Left hindlimb (tissue), 1 donor: Measurements from ENCODE around the gene NFIC.

ENCODE experiments used
- DNase-seq: peaks from one replicate; pipeline ENCODE4 v3.0.0-alpha.2; 2018

Gene NFIC

DNA sequence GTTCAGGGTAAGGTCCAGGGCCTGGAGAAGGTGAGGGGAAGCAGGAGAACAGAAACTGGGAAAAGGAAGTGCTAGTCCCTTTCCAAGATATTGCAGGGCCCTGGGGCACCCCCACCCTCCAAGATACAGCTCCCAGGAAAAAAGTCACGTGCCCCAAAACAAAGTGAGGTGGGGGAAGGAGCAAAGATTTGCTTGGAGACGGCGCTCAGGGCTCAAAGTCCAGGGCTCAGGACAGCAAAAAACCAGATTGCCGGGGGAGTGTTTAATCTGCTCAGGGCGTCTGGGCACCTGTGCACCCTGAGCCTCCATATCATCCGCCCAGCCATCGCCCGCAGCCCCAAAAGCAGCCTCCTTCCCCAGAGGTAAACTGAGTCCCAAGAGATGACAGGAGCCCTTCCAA is 107.6 kb downstream of the NFIC start:
- DNase-seq, result no peak

DNA sequence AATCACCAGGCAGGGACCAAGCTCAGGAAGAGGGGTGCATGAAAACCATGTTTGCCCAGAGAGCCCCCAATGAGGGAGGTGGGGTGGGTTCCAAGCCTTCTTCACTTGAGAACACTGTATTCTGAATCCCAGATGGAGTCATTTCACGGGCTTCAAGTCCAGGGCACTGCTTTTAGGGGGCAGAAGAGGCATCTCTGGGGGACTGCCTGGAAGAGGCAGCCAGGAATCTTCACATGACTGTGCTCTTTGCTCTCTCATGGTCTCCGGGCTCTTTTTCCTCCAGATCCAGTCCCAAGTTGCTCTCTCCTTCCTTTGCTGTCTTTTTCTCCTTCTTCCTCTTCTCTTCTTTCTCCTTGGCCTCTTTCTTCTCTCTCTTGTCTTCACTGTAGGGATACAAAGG is 108.2 kb downstream of the NFIC start:
- no peak for DNase-seq

DNA sequence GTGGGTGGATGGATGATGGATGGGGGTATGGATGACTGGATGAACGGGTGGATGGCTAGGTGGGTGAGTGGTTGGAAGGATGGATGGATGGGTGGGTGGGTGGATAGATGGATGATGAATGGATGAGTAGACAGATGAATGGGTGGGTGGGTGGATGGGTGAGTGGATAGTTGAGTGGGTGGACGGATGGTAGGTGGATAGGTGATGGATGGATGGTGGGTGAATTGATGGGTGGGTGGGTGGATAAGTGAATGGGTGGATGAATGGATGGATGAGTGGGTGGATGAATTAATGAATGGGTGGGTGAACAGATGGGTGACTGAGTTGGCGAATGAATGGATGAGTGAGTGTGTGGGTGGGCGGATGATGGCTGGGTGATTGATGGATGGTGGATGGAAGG is 109.1 kb downstream of the NFIC start:
- no peak for DNase-seq

DNA sequence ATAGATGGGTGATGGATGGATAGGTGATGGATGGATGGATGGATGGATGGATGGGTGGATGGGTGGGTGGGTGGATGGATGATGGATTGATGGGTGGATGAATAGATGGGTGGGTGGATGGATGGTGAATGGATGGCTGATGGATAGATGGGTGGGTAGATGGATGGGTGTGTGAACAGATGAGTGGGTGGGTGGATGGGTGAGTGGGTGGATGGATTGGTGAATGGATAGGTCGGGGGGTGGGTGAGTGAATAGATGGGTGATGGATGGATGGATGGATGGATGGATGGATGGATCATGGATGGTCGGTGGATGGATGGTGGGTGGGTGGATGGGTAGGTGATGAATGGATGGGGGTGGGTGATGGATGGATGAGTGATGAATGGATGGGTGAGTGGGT is 110.4 kb downstream of the NFIC start:
- DNase-seq, result no peak

DNA sequence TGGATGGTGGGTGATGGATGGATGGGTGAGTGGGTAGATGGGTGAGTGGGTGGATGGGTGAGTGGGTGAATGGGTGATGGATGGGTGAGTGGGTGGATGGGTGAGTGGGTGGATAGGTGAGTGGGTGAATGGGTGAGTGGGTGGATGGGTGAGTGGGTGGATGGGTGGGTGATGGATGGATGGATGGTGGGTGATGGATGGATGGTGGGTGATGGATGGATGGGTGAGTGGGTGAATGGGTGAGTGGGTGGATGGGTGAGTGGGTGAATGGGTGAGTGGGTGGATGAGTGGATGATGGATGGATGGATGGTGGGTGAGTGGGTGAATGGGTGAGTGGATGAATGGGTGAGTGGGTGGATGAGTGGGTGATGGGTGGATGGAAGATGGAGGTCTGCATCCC is 111.1 kb downstream of the NFIC start:
- no peak for DNase-seq

DNA sequence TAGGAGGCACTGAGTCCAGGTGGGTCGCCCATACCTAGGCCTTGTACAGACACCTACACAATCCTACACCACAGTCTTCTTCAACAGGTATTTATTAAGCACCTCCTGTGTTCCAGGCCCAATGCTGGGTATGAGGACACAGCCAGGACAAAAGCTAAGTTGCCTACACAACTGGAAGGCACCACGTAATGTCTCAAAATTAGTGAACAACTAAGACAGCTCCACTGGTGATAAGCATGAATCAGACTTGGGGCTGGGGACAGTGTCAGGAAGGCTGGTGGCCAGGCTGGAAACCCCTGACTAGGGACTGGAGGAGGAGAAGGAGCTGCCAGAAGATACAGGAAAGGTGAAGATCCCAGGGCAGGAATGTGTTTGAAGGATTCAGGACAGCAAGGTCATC is 111.6 kb downstream of the NFIC start:
- DNase-seq, result no peak

DNA sequence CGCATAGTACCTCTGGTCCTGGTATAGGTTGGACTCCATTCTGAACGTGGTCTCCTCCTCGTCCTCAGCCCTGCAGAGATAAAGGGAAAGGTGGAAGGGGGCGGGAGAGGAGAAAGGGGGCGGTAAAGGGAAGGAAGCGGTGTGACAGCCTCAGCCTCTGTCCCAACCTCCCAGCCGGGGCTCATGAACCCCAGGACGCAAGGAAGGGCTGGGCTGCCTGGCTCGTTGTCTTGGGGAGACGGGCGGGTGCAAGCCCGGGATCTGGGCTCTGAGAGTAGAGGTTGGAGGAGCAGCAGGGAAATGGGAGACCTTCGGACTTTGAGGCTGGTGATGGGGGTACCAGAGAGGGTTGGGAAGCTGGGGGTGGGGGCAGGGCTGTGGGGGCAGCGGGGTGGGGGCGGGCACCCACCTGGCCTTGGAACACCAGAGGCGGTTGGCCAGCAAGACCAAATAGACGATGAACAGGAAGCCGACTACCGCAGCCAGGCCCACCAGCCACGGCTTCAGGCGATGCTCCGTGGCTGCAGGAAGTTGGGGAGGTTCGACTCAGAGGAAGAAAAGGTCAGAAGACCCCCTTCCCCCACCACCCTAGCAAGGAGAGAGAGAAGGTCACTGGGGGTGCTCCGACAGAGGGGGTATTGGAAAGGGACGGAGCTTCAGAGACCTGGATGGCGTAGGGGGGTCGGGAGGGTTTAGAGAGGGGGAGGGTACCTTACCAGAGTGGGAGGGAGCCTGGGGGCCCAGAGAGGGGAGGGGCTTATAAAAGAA is 112.2 kb downstream of the NFIC start:
- no peak for DNase-seq

DNA sequence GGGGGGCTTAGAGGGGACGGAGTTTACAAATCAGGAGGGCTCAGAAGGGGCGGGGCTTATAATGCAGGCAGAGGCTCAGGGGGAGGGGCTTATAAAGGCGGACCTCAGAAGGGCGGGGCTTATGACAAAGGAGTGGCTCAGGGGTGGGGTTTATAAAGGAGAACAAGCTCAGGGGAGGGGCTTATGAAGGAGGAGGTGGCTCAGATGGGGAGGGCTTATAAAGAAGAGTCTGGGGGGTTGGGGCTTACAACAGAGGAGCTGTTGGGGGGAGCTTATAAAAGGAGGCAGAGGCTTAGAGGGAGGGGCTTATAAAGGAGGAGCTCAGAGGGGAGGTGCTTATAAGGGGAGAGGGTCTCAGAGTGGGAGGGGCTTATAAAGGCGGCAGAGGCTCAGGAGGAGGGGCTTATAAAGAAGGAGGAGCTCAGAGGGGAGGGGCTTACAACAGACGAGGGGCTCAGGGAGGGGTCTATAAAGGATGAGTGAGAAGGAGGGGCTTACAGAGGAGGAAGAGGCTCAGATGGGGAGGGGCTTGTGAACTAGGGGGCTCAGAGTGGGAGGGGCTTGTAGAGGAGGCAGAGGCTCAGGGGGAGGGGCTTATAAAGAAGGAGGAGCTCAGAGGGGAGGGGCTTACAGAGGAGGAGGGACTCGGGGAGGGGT is 112.9 kb downstream of the NFIC start:
- no peak for DNase-seq

DNA sequence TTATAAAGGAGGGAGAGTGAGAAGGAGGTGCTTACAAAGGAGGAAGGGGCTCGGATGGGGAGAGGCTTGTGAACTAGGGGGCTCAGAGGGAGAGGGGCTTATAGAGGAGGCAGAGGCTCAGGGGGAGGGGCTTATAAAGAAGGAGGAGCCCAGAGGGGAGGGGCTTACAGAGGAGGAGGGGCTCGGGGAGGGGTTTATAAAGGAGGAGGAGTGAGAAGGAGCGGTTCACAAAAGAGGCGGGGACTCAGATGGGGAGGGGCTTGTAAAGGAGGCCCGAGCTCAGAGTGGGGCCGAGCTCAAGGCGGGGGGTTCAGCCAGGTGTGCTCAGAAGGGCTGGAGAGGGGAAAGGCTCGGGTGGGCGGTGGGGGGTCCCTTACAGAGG is 113.4 kb downstream of the NFIC start:
- no peak for DNase-seq

DNA sequence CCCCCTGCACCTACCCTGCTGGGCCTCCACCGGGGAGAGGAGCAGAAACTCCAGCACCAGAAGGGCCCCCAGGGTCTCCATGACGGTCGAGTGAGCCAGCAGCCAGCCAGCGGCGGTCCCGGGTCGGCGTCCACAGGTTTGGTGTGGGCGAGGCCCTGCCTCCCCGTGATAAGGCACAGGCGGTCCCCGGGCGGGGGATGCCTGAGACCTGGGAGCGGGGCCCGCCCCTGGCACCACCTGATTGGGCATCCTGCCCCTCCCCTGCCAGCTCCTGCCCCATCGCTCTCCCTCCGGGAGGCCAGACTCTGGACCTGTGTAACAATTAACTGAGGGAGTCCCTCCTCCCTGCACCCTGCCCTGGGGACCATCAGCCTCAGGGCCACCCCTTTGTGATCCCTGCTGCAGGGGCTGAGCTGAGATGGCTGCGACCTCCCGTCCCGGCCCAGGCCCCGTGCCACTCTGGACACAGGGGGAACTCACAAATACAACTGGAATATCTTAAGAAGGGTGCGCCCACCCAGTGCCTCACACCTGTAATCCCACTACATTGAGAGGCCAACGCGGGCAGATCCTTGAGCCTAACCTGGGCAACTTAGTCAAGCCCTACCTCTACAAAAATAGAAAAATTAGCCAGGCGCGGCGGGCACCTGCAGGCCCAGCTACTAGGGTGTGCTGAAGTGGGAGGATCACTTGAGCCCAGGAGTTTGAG is 114.2 kb downstream of the NFIC start, which contains the start of gene SMIM24:
Gene SMIM24 (minus strand): TSS at position 143 of the 709 bp plus-strand sequence. CDS start 62 bp downstream, at position 81.
- no peak for DNase-seq

DNA sequence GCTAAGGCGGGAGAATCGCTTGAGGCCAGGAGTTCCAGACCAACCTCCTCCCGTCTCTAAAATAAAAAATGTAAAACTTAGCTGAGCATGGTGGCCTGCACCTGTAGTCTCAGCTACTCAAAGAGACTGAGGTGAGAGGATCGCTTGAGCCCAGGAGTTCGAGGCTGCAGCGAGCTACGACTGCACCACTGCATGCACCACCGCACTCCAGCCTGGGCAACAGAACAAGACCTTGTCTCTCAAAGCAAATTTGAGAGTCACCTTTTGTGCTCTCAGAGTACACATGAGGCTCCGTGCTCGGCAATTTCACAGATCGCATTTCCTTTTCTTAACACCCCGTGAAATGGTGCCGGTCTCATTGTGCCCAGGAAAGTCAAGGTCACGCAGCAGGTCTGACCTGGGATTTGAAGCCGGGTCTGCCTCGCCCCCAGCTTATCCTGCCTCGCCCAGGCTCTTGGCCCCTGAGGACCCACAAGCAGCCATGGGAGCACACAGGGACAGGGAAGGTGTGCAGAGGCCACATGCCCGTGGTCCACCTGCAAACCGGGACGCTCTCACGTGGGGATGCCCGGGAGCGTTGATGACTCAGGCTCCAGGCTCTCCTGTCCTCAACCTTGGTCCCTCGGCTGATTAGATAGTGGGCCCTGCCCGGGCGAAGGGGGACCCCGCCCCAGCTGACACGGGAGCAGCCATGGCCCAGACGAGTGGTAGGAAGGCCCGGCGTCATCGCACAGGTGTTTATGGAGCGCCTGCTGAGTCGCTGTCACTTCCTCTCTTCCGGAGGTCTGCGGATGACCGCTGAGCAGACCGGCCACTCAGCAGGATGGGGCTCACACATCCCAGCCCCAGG is 115.1 kb downstream of the NFIC start:
- no peak for DNase-seq

DNA sequence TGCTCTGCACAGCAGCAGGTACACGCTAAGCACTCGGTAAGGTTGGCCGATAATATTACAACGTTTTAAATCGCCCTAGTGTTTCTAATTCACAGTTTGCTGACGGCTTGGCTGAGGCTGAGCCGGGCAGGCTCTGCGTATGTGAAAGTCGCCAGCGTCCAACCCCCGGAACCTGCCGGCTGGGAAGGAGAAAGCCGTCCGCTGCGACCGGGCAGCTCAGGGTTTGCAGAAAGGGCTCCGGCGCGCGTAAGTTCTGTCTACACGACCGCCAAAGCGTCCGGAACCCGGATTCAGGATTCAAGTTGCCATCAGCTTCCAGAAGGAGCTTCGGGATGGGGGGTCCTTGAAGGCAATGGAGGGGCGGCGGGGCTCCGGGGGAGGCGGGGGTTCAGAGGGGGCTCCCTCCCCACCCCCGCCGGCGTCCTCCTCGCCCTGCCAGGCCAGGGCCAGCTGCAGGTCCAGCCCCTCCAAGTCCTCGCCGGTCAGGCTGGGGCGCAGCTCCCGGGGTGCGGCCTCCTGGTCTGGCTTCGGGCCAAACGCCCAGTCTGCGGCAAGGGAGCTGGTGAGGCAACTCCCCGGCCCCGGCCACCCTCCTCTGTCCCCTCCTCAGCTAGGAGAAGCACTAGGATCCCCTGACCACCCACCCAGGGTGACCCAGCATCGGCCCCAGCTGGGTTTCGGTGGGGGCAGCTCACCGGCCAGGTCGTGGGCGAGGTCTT is 116.3 kb downstream of the NFIC start:
- DNase-seq, result no peak

DNA sequence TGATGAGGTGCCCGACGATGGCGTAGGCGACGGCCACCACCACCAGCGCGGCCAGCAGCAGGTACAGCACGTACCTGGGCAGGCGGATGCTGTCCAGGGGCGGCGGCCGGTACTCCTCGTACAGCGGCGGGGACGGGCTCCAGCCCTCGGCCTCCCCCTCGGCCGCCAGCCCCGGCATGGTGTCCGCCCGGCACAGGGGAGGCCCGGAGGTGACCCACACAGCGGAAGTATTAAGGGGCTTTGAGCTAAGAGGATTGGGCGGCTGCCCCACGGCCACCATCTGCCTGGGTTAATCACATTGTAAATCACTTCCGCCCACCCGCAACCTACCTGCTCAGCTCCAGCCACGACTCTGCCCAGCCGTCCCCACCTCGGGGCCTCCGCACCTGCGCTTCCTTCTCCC is 116.8 kb downstream of the NFIC start, which contains the start of gene SMIM44:
Gene SMIM44 (minus strand): TSS at position 216 of the 403 bp plus-strand sequence. CDS start 38 bp downstream, at position 178.
- no peak for DNase-seq

DNA sequence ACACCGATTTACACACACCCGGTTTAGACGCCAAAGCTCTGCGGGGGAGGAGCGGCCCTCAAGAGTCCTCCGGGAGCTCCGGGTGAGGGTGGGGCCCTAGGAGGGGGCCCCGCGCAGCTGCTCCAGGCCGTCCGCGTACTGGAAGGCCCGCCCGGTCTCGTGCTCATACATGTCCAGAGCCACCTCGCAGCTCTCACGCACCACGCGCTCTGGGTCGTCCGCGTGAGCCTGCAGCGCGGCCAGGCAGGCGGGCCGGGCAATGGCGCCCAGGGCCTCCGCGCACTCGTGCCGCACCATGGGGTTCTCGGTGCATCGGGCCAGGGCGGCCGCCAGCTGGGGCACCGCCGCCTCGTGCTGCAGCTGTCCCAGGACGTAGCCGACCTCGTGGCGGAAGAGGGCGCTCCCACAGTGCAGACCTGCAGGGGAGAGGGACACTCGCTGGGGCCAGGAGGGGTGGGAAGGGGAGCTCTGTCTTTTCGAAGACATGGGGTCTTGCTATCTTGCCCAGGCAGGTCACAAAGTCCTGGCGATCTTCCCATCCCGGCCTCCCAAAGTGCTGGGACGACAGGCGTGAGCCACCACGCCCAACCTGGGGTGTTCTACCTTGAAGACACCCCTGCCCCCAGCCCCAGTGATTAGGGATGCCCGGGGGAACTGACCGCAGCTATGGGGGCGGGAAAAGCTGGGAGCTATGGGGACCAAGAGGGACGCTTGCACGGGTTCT is 125.2 kb downstream of the NFIC start:
- DNase-seq, result no peak

DNA sequence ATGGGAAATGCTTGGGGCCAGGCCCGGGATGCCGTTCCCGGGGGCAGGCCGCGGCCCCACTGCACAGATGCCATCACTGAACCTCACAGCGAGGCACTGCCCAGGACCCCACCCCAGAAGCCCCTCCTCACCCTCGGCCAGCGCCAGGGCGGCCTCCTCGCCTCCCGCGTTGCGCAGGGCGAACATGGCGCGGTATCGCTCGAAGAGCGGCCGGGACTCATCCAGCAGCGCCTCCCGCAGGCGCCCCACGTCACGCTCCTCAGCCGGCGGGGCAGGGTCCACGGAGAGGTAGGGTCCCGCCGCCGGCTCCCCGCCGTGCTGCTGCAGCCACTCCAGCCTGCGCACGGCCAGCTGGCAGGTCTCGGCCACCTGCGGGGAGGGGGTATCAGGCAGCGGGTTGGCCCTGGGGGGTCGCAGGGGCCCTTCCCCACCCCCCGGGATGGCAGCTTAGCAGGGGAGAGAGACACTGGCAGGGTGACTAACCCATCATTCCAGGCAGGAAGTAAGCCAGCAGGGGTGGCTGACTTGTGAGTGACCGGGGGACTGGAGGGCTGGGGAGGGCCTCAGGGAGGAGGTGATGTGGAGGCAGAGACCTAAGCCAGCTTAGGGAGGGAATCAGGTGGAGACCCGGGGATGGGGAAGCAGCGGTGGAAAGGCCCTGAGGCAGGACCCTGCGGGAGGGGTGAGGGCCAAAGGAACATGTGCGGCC is 125.9 kb downstream of the NFIC start:
- DNase-seq, result no peak

DNA sequence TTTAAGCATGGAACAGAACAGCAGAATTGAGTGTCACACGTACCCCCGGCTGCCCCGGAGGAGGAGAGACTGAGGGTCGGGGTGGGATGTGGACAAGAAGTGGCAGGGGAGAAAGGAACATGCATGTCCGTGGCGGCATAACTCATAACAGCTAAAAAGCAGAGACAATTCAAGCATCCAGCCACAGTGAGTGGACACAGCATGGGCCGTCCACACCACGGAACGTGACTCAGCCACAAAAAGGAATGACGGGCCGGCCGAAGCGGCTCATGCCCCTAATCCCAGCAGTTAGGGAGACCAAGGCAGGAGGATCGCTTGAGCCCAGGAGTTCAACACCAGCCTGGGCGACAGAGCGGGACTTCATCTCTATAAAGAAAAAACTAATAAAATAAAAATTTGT is 126.5 kb downstream of the NFIC start:
- DNase-seq, result no peak

DNA sequence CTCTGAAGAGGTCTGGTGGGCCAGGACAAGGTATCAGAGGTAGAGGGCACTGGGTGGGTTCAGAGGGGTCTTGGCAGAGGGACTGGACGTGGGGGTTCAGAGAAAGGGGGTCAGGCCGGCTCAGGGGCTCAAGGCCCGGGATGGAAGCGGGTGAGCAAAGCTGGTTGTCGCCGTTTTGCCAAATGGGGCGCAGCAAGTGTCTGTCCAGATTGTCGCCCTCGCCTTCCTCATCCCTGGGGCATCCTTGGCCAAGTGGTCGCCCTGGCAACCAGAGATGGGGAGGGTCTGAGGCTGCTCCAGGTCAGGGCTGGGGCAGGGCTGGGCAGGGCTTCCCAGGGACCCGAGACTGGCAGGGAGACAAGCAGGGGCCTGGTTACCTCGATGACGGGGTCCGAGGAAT is 127.3 kb downstream of the NFIC start:
- no peak for DNase-seq

DNA sequence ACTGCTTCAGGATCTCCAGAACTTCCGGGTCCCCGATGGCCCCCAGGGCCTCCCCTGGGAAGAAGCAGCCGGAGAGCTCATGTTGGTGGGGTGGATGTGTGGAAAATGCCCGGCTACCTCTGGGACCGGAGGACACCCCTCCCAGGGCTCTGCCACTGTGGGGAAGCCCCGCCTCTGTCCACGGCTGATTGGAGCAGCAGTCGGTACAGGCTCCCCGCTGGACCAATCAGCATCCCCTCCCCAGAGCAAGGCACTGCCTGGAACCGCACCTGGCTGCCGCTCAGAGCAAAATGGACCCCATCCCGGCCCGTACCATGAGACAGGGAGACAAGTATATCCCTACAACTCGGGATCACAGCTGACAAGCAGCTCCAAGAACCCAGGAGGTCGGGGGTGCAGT is 127.7 kb downstream of the NFIC start:
- no peak for DNase-seq

DNA sequence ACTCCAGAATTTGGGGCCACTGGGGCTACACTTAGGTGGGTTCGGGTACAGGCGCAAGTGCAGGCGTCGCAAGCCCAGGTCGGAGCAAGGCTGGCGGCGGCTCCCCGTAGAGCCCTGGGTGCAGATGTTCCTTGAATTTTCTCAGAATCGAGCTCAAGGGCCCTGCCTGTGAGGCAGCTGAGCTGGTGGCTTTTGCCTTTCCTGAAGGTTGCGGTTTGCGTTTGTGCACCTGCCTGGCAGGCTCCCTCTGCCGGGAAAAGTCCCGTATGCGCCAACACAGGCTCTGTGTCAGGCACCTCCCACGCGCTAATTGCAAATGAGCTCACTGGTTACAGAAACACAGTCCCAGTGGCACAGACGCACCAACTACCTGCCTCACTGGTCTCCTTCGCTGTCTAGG is 128.2 kb downstream of the NFIC start:
- no peak for DNase-seq

DNA sequence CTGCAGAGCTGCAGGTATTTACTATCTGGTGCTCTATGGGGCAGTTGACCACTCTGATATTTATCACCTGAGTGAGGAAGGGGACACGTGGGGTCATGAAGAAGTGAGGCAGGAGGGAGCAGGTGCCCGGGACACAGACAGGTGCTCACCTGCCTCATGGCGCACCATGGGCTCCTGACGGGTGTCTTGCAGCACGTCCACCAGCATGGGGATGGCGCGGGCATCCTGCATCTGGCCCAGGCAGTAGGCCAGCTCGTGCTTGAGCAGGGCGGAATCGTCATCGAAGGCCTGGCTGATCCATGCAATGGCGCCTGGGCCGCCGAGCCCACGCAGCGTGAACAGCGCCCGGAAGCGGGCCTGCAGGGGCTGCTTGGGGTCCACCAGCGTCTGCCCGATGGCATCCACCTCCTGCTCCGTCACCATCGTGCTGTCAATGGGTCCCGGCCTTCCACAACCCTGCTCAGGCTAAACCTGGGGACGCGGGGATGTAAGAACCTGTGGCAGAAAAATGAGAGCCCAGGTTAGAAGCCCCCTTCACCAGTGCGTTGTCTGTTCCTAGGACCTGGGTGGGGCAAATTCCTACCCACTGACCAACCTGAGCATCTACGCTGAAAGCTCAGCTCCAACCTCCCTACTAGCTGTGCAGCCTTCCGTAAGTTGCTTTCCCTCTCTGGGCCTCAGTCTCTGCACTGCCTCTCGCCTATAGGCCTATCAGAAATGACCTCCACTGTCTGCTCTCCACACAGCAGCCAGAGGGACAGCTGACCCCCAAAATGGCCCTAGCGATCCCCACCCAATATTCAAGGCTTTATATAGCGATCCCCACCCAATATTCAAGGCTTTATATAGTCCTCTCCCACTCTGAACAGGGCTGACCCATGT is 130.2 kb downstream of the NFIC start:
- DNase-seq, result no peak
